HL-60 (cell line): Measurements from ENCODE around the gene ASB16.
A peak's percentile ranks its signal among the peaks of the same experiment; 100 is the strongest.
"Not testable (repeated sequence)": the region's sequence is repeated elsewhere in the genome, so short reads cannot be mapped to it uniquely, and the experiment has no call there.

Experiments used
- DNase-seq, 2 experiments: peaks; one replicate each; pipeline ENCODE4 v3.0.0-alpha.2; 2010 to 2020; ENCODE audit warnings: low read depth in 1 of 2, low spot score in 1 of 2
- H3K27ac ChIP-seq: fragments of 250-450 bp; sonication (Bioruptor Pico); replicated peaks from 2 replicates; pipeline ENCODE4 v1.5.1; 2020; ENCODE audit warnings: mild to moderate bottlenecking, moderate library complexity
- H3K27me3 ChIP-seq: fragments of 250-450 bp; sonication (Bioruptor Pico); 2 replicates; pipeline ENCODE4 v1.5.1; 2021; ENCODE audit warnings: mild to moderate bottlenecking, moderate library complexity; ENCODE audit not compliant: insufficient read depth, poor library complexity, severe bottlenecking
- H3K4me3 ChIP-seq: replicated peaks from 2 replicates; pipeline ENCODE4 v1.5.1; 2011; ENCODE audit warnings: mild to moderate bottlenecking, control low read depth, low read length; ENCODE audit not compliant: insufficient read depth
- GABPA ChIP-seq: IDR thresholded peaks from 2 replicates; pipeline ENCODE4 v1.6.1; 2012; ENCODE audit warnings: low read depth
- POLR2AphosphoS5 ChIP-seq: IDR thresholded peaks from 2 replicates; pipeline ENCODE4 v1.6.1; 2012; ENCODE audit warnings: low read depth
- SPI1 ChIP-seq: IDR thresholded peaks from 2 replicates; pipeline ENCODE4 v1.6.1; 2012; ENCODE audit warnings: low read depth, mild to moderate bottlenecking, borderline replicate concordance
- TF ChIP-seq, protein P1 (sequence below): IDR thresholded peaks from one replicate; pipeline ENCODE4 v1.5.1; 2011; ENCODE audit warnings: low read length, control low read depth, inconsistent platforms; ENCODE audit not compliant: insufficient read depth
- TF ChIP-seq, protein P2 (sequence below): IDR thresholded peaks from 2 replicates; pipeline ENCODE4 v1.6.1; 2012; ENCODE audit warnings: low read depth; ENCODE audit not compliant: insufficient replicate concordance

ASB16 gene

DNA sequence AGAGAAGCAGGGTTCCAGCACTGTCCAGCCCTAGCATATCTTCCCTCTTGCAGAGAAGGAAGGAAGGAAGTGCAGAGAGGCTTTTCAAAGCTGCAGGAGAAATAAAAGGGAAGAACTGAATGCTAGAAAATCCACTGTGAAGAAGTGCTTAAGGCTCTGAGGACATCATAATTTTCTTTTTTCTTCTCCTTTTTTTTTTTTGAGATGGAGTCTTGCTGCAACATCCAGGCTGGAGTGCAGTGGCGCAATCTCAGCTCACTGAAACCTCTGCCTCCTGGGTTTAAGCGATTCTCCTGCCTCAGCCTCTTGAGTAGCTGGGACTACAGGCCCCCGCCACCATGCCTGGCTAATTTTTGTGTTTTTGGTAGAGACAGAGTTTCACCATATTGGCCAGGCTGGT lies 21.4 kb upstream of the ASB16 start:
- H3K4me3 ChIP-seq, H3K27me3 ChIP-seq: not testable (repeated sequence)
- H3K27ac ChIP-seq = peak overlapping the region; percentile 12
- peak; percentile 58; the same call in 1 of the 2 replicates for TF ChIP-seq SPI1
- DNase-seq = peak in 1 of 2 experiments; percentile 75

DNA sequence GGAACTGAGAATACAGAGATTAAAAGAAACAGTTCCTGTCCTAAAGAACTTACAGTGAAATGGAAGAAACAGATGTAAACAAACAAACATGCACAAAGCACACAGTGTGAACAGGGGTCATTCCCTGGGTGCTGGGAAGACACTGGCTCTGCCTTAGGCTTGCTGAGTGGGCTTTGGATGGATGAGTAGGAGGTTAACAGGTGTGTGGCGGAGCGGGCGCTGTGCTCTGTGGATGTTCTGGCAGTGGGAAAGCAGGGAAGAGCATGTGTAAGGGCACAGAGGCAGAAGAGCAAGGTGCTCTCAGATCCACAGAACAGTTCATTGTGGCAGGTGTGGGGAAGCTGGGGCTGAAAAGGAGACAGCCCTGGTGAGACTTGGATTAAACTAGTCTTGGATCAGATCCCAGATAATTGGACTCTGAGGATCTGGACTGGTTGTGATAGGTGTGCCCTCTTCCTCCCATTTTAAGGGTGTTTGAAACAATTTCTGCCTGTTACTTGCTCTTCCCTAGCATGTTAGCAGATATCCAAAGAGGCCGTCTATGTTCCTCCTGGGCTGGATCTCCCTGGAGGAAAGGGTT lies 20.7 kb upstream of the ASB16 start:
- Histone ChIP-seq H3K27me3 (no peaks in the 10 kb centered on the region), H3K4me3 (no peak overlapping the region), H3K27ac (no peak overlapping the region; the same call in 1 of the 2 replicates)
- no peak for DNase-seq
- TF ChIP-seq, protein P1, sequence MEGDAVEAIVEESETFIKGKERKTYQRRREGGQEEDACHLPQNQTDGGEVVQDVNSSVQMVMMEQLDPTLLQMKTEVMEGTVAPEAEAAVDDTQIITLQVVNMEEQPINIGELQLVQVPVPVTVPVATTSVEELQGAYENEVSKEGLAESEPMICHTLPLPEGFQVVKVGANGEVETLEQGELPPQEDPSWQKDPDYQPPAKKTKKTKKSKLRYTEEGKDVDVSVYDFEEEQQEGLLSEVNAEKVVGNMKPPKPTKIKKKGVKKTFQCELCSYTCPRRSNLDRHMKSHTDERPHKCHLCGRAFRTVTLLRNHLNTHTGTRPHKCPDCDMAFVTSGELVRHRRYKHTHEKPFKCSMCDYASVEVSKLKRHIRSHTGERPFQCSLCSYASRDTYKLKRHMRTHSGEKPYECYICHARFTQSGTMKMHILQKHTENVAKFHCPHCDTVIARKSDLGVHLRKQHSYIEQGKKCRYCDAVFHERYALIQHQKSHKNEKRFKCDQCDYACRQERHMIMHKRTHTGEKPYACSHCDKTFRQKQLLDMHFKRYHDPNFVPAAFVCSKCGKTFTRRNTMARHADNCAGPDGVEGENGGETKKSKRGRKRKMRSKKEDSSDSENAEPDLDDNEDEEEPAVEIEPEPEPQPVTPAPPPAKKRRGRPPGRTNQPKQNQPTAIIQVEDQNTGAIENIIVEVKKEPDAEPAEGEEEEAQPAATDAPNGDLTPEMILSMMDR = no peak

DNA sequence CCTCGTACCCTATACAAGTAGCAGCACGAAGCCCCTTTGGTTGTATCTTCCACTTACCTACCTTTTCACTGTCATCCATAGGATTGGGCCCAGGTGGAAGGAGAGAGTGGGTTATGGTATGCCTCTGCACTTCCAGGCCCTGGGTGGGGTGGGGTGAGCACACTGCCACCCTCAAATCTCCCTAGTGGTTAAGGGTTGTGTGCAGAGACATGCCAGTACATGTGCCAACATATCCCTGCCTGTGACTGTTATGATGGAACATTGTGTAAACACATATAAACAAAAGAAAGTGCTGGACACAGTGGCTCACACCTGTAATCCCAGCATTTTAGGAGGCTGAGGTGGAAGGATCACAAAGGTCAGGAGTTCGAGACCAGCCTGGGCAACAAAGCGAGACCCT lies 17.6 kb upstream of the ASB16 start:
- DNase-seq = no peak
- Histone ChIP-seq H3K27me3 (no peaks in the 10 kb centered on the region), H3K4me3 (no peak overlapping the region), H3K27ac (no peak overlapping the region)
- TF ChIP-seq, protein P2, sequence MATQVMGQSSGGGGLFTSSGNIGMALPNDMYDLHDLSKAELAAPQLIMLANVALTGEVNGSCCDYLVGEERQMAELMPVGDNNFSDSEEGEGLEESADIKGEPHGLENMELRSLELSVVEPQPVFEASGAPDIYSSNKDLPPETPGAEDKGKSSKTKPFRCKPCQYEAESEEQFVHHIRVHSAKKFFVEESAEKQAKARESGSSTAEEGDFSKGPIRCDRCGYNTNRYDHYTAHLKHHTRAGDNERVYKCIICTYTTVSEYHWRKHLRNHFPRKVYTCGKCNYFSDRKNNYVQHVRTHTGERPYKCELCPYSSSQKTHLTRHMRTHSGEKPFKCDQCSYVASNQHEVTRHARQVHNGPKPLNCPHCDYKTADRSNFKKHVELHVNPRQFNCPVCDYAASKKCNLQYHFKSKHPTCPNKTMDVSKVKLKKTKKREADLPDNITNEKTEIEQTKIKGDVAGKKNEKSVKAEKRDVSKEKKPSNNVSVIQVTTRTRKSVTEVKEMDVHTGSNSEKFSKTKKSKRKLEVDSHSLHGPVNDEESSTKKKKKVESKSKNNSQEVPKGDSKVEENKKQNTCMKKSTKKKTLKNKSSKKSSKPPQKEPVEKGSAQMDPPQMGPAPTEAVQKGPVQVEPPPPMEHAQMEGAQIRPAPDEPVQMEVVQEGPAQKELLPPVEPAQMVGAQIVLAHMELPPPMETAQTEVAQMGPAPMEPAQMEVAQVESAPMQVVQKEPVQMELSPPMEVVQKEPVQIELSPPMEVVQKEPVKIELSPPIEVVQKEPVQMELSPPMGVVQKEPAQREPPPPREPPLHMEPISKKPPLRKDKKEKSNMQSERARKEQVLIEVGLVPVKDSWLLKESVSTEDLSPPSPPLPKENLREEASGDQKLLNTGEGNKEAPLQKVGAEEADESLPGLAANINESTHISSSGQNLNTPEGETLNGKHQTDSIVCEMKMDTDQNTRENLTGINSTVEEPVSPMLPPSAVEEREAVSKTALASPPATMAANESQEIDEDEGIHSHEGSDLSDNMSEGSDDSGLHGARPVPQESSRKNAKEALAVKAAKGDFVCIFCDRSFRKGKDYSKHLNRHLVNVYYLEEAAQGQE = no peak
- TF ChIP-seq, protein P1 = no peak
- TF ChIP-seq SPI1 (no peak), POLR2AphosphoS5 (no peak), GABPA (no peak)

DNA sequence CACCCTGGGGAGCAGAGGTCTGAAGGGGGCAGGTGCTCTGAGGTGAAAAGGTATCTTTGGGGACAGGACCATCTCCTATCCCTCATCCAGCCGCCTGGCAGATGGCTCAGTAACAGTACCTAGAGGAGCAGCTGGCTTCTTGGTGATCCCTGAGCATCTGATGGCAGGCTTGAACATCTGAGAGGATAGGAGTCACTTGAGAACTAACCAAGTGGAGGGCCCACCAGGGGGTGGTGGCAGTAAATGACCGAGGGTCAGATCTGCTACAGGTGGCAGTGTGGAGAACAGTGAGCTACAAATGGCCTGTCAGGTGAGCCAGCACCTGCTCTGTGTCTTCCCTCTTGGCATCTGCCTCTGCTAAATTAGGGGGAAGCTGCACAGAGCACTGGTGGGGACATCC lies 15.0 kb upstream of the ASB16 start:
- no peak overlapping the region for H3K27ac ChIP-seq
- no peak for DNase-seq
- no peak overlapping the region for H3K4me3 ChIP-seq
- TF ChIP-seq GABPA (no peak), POLR2AphosphoS5 (no peak), SPI1 (no peak)
- TF ChIP-seq, protein P2 = no peak
- TF ChIP-seq, protein P1 = no peak
- no peaks in the 10 kb centered on the region for H3K27me3 ChIP-seq
